Activated T-helper 2 cell treated with anti-CD3 and anti-CD28 coated beads, Interferon-gamma antibody, Interleukin-2, Interleukin-4, amounts not matched to agents 10 μg/mL and 5 μg/mL and 100 μg/mL, durations not matched to agents 14 hours and 24 hours and 36 hours (primary cell): ENCODE measurements around the gene MAP3K1. TPM values are rescaled to one million over a fixed set of nuclear protein-coding genes. Genes with fewer than 3 reads are reported as not detected.

Experiments used
- DNase-seq: peaks from one replicate; pipeline ENCODE4 v3.0.0; 2021; ENCODE audit warnings: low spot score
- H3K27ac Mint-ChIP-seq: one replicate; pipeline ENCODE4 v1.8.0; 2021; ENCODE audit warnings: mixed read lengths
- H3K27me3 Mint-ChIP-seq: one replicate; pipeline ENCODE4 v1.8.0; 2021; ENCODE audit warnings: low read depth, mixed read lengths
- H3K36me3 Mint-ChIP-seq: one replicate; pipeline ENCODE4 v1.8.0; 2021; ENCODE audit warnings: low read depth, mixed read lengths
- H3K4me1 Mint-ChIP-seq: one replicate; pipeline ENCODE4 v1.8.0; 2021; ENCODE audit warnings: low read depth, mixed read lengths
- H3K4me3 Mint-ChIP-seq: one replicate; pipeline ENCODE4 v1.8.0; 2021; ENCODE audit warnings: low read depth, mild to moderate bottlenecking, moderate library complexity, mixed read lengths
- H3K9me3 Mint-ChIP-seq: one replicate; pipeline ENCODE4 v1.8.0; 2021; ENCODE audit warnings: mixed read lengths
- intact Hi-C: fragments of 100-400 bp; cut with micrococcal nuclease; formaldehyde crosslinking; loops from one replicate; pipeline ENCODE4 v1.15.1; 2023
- total RNA-seq: library from RNA; stranded (reverse); gene quantifications from 2 replicates; pipeline ENCODE4 v1.2.3, GENCODE V29; 2022

The MAP3K1 gene
- total RNA-seq, 1 donor from 2014 or later, result 20.7 TPM

DNA sequence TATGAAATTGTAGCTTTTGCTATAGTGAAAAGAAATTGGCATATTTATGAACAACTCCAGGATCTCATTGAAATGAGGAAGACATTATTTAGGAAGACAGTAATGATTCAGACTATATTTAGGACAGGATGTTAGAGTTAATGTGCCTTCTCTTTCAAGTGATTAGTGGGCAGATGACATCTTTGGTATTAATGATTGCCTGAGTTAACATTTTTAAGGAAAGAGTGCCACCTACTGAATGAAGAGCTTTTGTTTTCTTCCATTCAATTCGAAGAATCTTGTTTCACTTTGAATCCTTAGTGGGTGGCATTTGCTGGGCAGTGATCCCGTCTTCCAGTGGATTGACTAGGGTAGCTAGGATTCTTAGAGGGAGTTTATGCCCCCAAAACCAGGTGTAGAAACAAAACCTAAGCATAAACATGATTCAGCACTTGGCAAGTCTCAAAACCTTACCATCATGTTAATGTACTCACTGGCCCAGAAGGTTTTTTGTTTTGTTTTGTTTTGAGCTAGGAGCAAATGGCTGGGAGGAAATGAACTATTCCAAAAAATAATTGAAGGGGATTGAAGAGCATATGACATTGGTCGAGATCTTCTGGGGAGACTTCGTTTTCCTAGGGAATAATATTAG lies 23.2 kb downstream of the MAP3K1 start:
- H3K4me1 Mint-ChIP-seq, result peaks cover 56% of the 10 kb centered on the region
- H3K4me3 Mint-ChIP-seq, result peak overlapping the region; percentile 49
- H3K36me3 Mint-ChIP-seq, result peaks cover 4% of the 10 kb centered on the region
- no peaks in the 10 kb centered on the region for H3K9me3 Mint-ChIP-seq
- no peak for DNase-seq
- no peaks in the 10 kb centered on the region for H3K27me3 Mint-ChIP-seq
- intact Hi-C loops, result loop anchor here (1.0 to 2.0 kb wide), 2 partner anchors 510 to 568 kb away; no protein-coding TSS in a partner anchor
- peak overlapping the region; percentile 56 for H3K27ac Mint-ChIP-seq

GRCh38 chr5:56839062-56839461 lies 23.7 kb downstream of the MAP3K1 start:
- H3K36me3 Mint-ChIP-seq, result peaks cover 7% of the 10 kb centered on the region

DNA sequence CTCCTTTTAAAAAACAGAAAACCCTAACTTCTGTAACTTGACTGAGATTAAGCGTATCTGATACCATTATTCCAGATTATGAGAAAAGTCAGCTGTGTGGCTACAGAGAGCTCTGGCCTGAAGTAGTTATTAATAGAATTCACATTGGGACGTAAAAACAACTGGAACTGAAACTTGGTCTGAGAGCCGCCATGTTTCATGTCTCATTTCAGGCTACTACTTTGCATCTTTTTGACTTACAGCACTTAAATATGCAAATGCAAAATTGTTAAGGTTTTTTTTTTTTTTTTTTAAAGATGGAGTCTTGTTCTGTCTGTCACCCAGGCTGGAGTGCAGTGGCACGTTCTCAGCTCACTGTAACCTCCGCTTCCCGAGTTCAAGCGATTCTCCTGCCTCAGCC lies 25.2 kb downstream of the MAP3K1 start:
- Mint-ChIP-seq H3K27ac (no peak overlapping the region), H3K4me3 (no peak overlapping the region)

More at GRCh38 chr5:56839062-56839461, 23.7 kb downstream of the MAP3K1 start:
- Mint-ChIP-seq H3K9me3 (no peaks in the 10 kb centered on the region), H3K27me3 (no peaks in the 10 kb centered on the region), H3K27ac (peak overlapping the region; percentile 56), H3K4me3 (peak overlapping the region; percentile 49), H3K4me1 (peaks cover 51% of the 10 kb centered on the region)
- intact Hi-C loops, result loop anchor here (2.0 kb wide), 1 partner anchor 510 kb away; no protein-coding TSS in a partner anchor
- no peak for DNase-seq

GRCh38 chr5:56845277-56845676 lies 29.9 kb downstream of the MAP3K1 start:
- H3K27ac Mint-ChIP-seq, result no peak overlapping the region
- intact Hi-C loops, result no loop called here
- no peaks in the 10 kb centered on the region for H3K27me3 Mint-ChIP-seq
- no peak for DNase-seq
- no peaks in the 10 kb centered on the region for H3K9me3 Mint-ChIP-seq
- no peak overlapping the region for H3K4me3 Mint-ChIP-seq
- peaks cover 13% of the 10 kb centered on the region for H3K36me3 Mint-ChIP-seq
- H3K4me1 Mint-ChIP-seq, result peaks cover 49% of the 10 kb centered on the region

More for the DNA sequence above, 25.2 kb downstream of the MAP3K1 start:
- peaks cover 50% of the 10 kb centered on the region for H3K4me1 Mint-ChIP-seq
- no peaks in the 10 kb centered on the region for H3K9me3 Mint-ChIP-seq
- intact Hi-C loops, result no loop called here
- no peak for DNase-seq
- peaks cover 7% of the 10 kb centered on the region for H3K36me3 Mint-ChIP-seq
- no peaks in the 10 kb centered on the region for H3K27me3 Mint-ChIP-seq

- H3K4me3 Mint-ChIP-seq, result no peak overlapping the region
- intact Hi-C loops, result no loop called here
- H3K27me3 Mint-ChIP-seq, result no peaks in the 10 kb centered on the region
- no peak for DNase-seq
- H3K4me1 Mint-ChIP-seq, result peaks cover 55% of the 10 kb centered on the region
- no peak overlapping the region for H3K27ac Mint-ChIP-seq
- H3K9me3 Mint-ChIP-seq, result no peaks in the 10 kb centered on the region
- H3K36me3 Mint-ChIP-seq, result peaks cover 13% of the 10 kb centered on the region
These were observed 30.6 kb downstream of the MAP3K1 start for GRCh38 chr5:56845904-56846480.

GRCh38 chr5:56848206-56848605 lies 32.9 kb downstream of the MAP3K1 start:
- DNase-seq, result no peak
- peaks cover 13% of the 10 kb centered on the region for H3K36me3 Mint-ChIP-seq
- H3K4me3 Mint-ChIP-seq, result no peak overlapping the region
- H3K27ac Mint-ChIP-seq, result no peak overlapping the region
- H3K4me1 Mint-ChIP-seq, result peaks cover 66% of the 10 kb centered on the region
- H3K27me3 Mint-ChIP-seq, result no peaks in the 10 kb centered on the region
- H3K9me3 Mint-ChIP-seq, result no peaks in the 10 kb centered on the region
- intact Hi-C loops, result no loop called here

DNA sequence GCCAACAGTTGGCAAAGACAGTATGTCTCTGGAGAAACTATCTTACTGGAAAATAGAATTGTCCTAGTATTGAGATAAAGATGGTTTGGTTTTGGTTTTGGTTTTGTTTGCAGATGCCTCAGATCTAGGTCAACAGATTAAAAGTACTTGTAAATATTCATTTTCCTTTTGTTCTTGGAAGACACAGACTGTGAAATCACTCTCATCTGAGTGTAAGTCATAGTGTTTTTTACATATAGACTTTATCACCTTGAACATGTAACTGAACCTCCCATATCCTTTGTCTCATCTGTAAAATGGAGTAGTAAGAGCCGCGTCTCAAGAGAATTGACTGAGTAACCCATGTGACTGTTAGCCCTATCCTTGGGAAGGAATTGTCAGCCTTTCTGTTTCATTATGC lies 34.3 kb downstream of the MAP3K1 start:
- no peaks in the 10 kb centered on the region for H3K27me3 Mint-ChIP-seq
- DNase-seq, result no peak

GRCh38 chr5:56850423-56850822 lies 35.1 kb downstream of the MAP3K1 start:
- H3K27me3 Mint-ChIP-seq, result no peaks in the 10 kb centered on the region
- H3K4me3 Mint-ChIP-seq, result no peak overlapping the region
- H3K4me1 Mint-ChIP-seq, result peaks cover 74% of the 10 kb centered on the region
- intact Hi-C loops, result loop anchor here (5.0 kb wide), 1 partner anchor 578 kb away; no protein-coding TSS in a partner anchor
- DNase-seq, result no peak
- no peak overlapping the region for H3K27ac Mint-ChIP-seq
- peaks cover 10% of the 10 kb centered on the region for H3K36me3 Mint-ChIP-seq
- no peaks in the 10 kb centered on the region for H3K9me3 Mint-ChIP-seq

More for the DNA sequence above, 34.3 kb downstream of the MAP3K1 start:
- Mint-ChIP-seq H3K36me3 (peaks cover 10% of the 10 kb centered on the region), H3K9me3 (no peaks in the 10 kb centered on the region), H3K4me3 (no peak overlapping the region), H3K27ac (no peak overlapping the region), H3K4me1 (peaks cover 72% of the 10 kb centered on the region)
- intact Hi-C loops, result loop anchor here (5.0 kb wide), 1 partner anchor 577 kb away; no protein-coding TSS in a partner anchor

- no peak for DNase-seq
- peaks cover 6% of the 10 kb centered on the region for H3K36me3 Mint-ChIP-seq
- peaks cover 67% of the 10 kb centered on the region for H3K4me1 Mint-ChIP-seq
- no peak overlapping the region for H3K27ac Mint-ChIP-seq
- peak overlapping the region; percentile 0 for H3K4me3 Mint-ChIP-seq
- no peaks in the 10 kb centered on the region for H3K9me3 Mint-ChIP-seq
- intact Hi-C loops, result loop anchor here (5.0 kb wide), 1 partner anchor 579 kb away; no protein-coding TSS in a partner anchor
- no peaks in the 10 kb centered on the region for H3K27me3 Mint-ChIP-seq
These were observed 36.1 kb downstream of the MAP3K1 start for GRCh38 chr5:56851258-56851941.

GRCh38 chr5:56852228-56853000 lies 37.1 kb downstream of the MAP3K1 start:
- no peaks in the 10 kb centered on the region for H3K9me3 Mint-ChIP-seq
- DNase-seq, result no peak
- H3K27ac Mint-ChIP-seq, result no peak overlapping the region
- no peaks in the 10 kb centered on the region for H3K27me3 Mint-ChIP-seq
- peaks cover 3% of the 10 kb centered on the region for H3K36me3 Mint-ChIP-seq
- intact Hi-C loops, result loop anchor here (5.0 kb wide), 1 partner anchor 580 kb away; no protein-coding TSS in a partner anchor
- H3K4me3 Mint-ChIP-seq, result no peak overlapping the region
- H3K4me1 Mint-ChIP-seq, result peaks cover 68% of the 10 kb centered on the region

- H3K27me3 Mint-ChIP-seq, result no peaks in the 10 kb centered on the region
- no peak overlapping the region for H3K4me3 Mint-ChIP-seq
- DNase-seq, result no peak
- H3K27ac Mint-ChIP-seq, result no peak overlapping the region
- H3K4me1 Mint-ChIP-seq, result peaks cover 60% of the 10 kb centered on the region
- intact Hi-C loops, result loop anchor here (5.0 kb wide), 1 partner anchor 581 kb away; no protein-coding TSS in a partner anchor
- H3K9me3 Mint-ChIP-seq, result no peaks in the 10 kb centered on the region
- peaks cover 15% of the 10 kb centered on the region for H3K36me3 Mint-ChIP-seq
These were observed 38.3 kb downstream of the MAP3K1 start for GRCh38 chr5:56853698-56854097.

DNA sequence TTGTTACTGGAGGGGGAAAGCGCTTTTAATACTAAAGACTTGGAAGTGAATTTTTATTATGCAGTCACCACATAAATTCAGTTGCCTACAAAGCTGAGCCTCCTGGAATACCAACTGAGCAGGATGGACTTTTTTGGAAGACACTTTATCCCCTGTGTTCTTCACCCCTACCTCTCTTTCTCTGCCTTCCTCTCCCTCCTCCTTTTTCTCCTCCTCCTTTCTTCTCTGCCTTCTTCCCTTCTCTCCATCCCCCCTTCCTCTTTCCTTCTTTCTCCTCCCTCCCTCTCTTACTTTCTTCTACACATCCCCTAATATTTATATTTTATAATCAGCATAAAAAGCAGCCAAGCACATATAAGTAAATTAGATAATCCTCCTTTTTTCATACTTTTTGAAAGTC lies 39.6 kb downstream of the MAP3K1 start:
- Mint-ChIP-seq H3K4me1 (peaks cover 48% of the 10 kb centered on the region), H3K27ac (no peak overlapping the region), H3K36me3 (peaks cover 25% of the 10 kb centered on the region), H3K27me3 (no peaks in the 10 kb centered on the region), H3K9me3 (no peaks in the 10 kb centered on the region), H3K4me3 (no peak overlapping the region)
- DNase-seq, result no peak
- intact Hi-C loops, result loop anchor here (5.0 kb wide), 1 partner anchor 583 kb away; no protein-coding TSS in a partner anchor
